Ecto neural progenitor cell (in vitro differentiated cells): Measurements from ENCODE around the gene SBF2.

Source experiments
- DNase-seq: peaks from one replicate; pipeline ENCODE4 v3.0.0-alpha.2; 2018; ENCODE audit warnings: low spot score

Gene SBF2

DNA sequence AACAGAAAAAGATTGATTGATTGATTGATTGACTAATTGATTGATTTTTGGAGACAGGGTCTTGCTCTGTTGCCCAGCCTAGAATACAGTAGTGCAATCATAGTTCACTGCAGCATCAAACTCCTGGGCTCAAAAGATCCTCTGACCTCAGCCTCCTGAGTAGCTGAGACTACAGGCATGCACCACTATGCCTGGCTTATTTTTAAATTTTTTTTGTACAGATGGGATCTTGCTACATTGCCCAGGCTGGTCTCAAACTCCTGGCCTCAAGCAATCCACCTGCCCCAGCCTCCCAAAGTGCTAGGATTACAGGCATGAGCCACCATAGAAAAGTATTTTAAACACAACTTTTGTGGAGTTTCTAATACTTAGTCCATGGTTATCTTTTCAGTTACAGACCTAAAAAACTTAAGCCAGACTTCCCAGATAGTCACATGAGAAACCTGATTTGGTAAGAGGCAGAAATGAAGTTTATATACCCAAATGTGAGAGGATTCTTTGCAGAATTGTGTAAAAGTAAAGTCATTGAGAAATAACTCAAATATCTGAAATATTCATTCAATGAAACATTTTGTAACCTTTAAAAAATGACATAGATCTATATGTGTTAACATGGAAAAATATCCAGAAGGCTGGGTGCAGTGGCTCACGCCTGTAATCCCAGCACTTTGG is 443.7 kb downstream of the SBF2 start:
- no peak for DNase-seq

DNA sequence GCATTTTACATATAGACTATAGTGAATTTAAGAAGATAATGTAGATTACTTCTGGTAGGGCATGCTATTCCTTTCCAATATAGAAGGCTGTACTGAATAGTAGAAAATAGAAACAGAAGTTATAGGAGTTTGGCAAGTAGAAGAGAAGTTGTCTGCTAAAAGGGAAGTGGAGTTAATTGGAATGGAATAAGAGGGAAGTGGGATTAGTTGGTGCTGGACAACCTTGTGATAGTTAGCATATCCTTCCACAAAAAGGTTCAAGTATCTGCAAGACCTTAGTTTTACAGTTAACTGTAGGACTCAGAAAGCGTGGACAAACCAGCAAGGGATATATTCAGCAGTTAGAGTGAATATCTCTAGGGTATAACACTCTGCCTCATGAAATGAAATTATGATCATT is 444.6 kb downstream of the SBF2 start:
- no peak for DNase-seq

DNA sequence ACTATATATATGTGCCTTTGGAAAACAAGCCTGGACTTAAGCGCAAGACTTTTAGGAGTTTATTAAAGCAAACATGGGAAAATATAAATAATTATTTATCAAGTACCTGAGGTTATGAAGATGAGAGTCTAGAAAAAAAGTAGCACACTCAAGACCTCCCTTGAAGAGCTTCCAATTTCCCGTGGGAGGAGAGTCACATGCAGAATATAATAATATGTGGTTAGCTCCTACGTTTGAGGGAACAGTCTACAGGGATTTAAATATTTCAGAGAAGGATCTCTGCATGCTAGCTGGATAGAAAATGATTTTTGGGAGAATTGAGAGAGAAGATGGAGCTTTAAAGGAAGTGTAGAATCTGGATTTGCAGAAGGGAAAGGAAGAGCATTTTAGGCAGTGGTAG is 446.4 kb downstream of the SBF2 start:
- no peak for DNase-seq

DNA sequence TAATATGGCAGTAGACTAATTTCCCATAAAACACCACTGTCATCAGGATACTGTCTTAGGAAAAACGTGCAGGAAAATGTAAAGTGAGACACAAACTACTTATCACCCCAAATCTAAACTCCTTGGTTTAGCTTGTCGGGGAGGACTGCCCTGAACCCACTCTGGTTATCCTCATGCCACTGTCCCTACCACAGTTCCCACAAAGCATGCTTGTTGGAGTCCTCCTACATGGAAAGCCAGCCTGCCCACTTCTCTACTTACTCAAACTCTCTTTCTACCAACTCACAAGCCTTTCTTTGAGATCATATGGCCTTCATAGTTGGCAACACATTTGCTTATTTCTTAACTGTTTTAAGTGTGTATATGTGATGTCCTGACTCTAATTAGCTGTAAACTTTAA is 451.1 kb downstream of the SBF2 start:
- no peak for DNase-seq

DNA sequence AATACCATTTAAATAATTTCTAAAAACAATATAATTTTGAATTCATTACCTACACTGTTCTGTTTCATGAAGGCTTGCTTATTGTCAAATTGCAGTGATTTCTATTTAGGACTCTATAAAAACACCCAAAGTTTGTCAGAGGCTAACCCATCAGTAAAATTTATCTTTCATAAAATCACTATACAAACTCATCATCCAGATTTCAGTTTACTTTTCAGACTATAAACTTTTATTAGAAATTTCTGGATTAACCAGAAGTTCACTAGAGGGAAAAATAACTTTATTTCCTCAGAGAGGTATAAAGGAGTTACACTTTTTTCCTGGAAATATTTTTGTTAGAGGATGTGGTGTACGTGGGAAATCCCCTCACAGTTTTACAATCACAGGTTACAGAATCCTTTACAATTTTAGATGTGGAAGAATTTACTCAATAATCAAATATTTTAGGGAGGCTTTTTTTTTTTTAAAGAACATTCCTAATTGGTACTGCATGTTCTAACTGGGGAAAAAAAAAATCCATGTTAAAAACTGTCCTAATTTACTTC is 453.5 kb downstream of the SBF2 start:
- no peak for DNase-seq

DNA sequence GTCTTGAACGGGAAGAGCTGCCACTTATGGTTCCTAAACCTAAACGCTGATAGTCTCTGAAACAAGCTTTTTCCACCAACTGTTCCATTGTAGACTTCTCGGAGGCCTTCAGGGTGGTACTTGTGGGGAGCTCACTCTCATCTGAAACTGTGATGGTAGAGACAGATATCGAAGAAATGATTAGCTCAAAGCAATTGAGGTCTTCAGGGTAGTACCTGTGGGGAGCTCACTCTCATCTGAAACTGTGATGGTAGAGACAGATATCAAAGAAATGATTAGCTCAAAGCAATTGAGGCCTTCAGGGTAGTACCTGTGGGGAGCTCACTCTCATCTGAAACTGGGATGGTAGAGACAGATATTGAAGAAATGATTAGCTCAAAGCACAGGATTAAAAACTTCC is 454.5 kb downstream of the SBF2 start:
- no peak for DNase-seq

DNA sequence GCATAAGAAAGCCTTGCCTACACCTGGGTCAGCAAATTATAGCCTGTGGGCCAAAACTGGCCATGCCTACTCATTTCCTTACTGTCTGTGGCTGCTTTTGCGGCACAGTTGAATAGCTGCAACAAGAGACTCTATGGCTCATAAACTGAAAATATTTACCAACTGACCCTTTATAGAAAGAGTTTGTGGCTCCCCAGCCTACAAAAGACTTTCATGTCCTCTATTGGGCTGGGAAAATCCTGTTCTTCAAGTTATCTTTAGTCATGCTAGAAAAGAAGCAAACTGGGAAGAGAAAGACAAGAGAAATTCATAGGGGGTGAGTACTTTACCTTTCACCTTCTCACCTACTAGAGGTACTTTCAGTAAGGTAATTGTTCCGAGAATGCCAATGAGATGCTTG is 455.1 kb downstream of the SBF2 start:
- no peak for DNase-seq

DNA sequence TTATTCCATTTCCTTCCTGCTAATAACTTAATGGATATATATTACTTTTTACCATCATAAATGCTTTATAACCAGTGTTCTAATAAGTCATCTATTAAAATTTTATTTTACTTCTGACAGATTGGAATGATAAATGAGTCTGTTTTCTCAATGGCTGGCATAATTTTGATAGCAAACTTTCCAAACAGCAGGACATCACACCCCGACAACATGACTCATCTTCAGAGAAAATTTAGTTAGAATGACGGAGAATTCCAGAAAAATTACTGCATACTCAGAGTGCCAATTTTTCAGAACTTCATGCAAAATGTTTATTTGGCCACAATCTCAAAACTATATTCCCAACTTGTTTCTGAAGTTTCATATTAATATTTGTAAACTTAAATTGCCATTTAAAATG is 455.8 kb downstream of the SBF2 start:
- no peak for DNase-seq

DNA sequence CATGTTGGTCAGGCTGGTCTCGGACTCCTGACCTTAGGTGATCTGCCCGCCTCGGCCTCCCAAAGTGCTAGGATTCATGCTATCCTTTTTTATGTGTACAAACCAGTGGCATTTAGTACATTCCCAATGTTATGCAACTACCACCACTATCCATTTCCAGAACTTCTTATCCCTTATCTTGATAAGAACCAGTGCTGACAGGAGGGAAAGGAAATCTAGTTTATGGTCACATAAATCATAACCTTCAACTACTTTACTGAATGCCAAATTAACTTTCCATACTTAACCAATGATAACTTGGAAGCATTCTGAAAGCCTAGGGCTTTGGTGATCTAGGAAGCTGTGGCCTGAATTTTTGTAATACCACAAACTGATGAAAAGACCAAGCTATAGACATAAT is 459.7 kb downstream of the SBF2 start:
- no peak for DNase-seq

DNA sequence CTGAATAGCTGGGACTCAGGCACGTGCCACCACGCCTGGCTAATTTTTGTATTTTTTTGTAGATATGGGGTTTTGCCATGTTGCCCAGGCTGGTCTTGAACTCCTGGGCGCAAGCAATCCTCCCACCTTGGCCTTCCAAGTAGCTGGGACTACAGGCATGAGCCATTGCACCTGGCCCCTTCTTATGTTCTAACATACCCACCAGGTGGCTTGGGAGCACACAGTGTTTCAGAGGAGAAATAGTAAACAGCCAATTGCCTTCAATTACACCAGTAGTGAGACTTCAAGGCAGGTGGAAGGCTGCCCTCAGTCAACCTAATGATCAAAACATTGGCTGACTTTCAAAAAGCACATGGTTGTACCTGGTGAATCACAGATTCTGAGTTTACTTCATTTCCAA is 462.9 kb downstream of the SBF2 start:
- no peak for DNase-seq

DNA sequence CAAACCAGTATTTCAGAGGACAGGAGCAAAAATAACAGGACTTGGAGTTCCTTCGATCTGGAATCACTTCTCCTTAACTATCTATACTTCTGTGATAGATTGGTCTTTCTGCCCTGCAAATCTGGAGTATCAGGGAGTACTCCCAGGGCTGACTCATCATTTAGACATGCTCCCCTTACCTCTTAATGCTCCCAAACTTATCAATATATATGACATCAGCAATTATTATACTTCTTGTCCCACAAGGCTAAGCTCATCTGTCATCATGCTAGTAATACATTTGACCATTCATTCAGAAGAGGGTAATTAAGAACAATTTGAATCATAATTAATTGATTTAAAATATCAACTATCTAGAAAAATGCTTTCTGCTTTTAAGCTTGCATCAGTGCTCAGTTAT is 466.3 kb downstream of the SBF2 start:
- DNase-seq, result no peak

DNA sequence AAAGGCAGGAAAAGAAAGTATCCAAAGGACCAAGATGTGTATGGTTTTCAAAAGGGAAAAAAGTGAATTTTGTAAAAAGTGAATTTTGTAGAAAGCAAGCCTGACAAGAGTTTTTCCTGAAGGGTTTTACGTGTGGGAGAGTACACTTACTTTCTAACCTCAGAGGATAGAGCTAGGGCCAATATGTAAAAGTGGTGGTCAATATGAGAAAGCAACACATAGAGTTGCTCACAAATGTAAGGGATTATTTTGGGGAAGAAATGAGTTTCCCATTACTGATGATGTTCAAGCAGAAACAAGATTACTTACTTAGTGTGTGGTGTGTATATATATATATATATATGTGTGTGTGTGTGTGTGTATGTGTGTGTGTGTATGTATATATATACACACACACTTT is 467.6 kb downstream of the SBF2 start:
- DNase-seq, result no peak

DNA sequence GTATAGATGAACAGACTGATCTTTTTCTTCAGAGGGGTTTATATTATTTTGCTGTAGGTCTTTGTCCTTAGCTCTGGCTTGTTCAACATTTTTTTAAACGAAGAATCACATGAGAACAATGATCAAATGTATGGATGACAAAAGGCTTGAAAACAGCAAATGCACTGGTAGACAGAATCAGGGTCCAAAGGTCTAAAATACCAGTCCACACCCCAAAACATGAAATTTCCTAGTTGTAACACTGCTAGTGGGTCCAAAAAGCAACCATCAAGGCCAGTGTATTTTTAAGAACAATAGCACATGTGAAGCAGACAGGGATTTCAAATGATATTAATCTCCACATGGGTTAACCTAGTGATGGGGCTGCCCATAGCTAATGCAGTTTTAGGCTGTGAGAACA is 468.1 kb downstream of the SBF2 start:
- no peak for DNase-seq

DNA sequence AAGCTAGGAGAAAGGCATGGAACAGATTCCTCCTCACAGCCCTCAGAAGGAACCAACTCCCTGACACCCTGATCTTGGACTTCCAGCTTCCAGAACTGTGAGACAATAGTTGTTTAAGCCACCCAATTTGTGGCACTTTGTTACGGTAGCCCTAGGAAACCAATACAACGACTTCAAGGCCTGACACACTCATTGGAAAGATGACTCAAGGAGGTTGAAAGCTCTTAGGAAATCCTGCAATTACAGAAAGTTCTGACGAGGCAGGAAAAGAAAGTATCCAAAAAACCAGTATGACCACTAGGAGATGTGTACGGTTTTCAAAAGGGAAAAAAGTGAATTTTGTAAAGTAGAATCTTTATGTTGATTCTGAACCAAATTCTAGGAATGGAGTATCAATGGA is 468.7 kb downstream of the SBF2 start:
- no peak for DNase-seq

DNA sequence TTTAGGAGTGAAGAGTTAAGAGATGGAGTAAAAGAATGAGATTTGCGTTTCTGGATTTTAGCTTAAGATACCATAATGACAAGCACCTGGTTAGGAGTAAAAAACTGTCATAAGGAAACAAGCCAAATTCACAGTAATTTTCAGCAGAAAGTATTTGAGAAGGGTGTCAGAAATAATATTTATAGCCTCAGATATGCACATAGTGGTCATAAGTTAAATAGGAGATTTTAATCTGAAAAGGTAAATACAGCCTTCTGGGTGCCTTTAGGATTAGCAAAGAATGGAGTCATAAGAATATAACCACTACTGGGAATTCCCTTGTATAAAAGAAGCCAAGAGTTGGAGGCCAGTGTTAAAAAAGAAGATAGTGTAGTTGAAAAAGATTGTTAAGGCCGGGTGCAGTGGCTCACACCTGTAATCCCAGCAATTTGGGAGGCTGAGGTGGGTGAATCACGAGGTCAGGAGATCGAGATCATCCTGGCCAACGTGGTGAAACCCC is 470.1 kb downstream of the SBF2 start:
- DNase-seq, result no peak

DNA sequence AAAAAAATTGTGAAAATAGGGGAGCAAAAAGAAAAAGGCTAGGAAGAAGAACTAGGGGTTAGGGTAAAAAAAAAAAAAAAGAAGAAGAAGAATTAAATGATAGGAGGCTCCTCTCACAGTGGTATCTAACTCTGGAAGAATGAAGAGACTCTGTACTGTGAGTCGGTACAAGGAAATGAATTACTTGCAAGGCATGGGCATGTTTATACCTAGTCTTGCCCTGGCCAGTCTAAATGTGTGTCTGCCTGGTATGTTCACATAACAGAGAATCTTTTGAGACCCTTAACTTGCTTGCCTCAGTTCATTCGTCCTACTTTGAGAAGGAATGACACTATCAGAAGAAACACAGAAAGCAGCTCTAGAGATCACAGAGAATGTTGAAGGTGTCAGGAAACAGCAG is 470.6 kb downstream of the SBF2 start:
- DNase-seq, result no peak

DNA sequence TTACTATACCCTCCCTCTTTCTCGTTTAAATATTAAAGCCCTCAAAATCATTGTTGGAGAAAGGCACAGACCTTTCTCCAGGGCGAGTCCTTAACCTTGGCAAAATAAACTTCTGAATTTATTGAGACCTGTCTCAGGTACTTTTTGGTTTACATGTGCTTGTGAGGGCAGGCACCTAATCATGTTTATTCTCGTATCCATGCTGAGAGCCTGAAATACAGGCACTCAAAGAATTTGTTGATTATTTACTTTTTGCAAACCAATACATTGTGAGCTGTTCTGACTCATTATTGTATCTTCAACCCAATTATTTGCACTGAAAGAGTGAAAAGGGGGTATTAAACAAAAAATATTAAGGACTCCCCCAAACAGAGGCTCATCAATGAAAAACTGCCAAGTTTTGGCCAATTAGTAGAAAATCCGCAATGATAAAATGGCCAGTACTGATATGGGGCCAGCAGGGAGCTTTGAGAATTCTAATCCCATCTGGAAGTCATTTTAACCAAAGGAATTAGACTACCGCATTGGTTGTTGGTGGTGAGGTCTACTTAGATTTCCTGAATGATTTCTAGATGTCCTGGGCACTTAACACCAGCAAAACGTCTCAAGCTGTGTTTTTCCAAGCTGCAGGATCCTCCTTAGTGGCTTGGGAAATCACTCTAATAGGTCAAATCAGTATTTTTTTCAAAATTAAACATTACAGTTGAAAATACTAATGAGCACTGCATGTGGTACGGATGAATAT is 472.8 kb downstream of the SBF2 start:
- DNase-seq, result no peak

DNA sequence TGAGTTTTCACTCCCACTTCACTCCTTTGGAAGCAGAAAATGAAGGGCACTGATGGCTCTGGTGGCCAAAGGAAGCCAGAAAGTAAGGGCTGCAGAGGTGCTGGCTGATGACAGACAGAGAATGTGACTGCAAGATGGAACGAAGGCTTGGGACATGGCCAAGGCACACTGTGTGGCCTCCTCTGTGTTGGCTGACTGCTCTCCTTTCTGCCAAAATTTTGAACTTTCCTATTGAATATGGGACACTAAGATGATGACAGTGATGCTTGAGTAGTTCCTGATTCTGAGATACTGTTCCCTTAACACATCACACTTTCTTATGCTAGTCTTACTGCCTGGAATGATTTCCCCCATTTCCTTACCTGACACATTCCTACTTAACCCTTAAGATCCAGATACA is 473.8 kb downstream of the SBF2 start:
- DNase-seq, result no peak

DNA sequence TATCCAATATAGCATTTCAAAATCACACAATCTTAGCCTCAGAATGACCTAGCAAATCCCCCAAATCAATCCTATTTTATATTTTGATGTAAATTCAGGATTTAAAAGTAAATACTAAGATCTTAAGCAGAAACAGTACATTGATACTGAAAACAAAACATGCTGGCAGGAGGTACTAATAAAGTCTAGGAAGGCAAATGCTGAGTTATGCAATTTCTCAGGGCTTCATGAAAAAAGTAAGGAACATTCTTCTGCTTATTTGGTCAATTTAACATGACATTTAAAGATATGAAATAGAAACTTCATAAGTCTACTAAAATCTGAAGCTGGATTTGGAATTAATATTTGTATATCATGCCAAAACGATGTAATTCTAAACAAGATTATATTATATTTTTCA is 476.8 kb downstream of the SBF2 start:
- no peak for DNase-seq

DNA sequence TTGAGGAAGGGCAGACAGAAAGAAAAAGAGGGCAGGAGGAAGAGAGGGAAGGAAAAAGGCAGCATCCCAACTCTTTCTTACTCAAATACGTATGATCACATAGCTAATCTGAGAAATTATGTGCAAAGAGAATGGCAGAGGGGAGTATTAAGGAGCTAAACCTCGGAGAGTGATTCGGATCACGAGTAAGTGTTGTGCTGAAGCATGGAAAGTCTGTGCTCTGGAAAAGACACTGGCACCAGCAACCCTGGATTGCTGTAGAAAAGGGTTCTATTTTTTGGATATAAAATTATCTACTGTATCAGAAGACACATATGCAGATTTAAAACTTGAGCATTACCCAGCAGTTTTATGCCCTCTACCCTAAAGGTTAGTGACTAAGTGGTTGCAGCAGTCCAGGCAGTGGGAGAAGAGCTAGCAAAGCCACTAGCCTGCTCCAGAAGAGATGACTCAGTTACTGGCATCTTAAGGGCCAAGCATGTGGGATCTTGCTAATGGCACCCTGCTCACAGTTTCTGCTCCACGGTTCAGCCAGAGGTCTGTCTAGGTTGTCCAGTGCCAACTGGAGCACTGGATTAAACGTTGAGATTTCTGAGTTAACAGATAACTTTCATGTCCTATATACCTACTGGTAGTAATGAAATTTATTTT is 478.4 kb downstream of the SBF2 start:
- DNase-seq, result no peak

DNA sequence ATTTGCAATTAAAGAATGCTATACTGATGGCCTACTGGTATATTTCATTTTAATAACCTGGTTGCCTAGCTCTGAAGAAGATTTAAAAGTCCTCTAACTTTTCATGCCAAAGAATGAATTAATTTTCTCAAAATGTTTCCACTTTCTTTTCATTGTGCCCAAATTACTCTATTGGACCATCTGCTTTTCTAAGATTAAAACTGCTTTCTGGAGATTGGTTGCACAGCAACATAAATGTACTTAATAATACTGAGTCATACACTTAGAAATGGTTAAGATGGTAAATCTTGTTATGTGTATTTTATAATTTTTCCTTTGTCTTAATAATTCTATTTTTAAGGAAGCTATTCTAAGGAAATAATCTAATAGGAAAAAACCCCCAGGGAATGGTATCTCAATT is 479.9 kb downstream of the SBF2 start:
- DNase-seq, result no peak

DNA sequence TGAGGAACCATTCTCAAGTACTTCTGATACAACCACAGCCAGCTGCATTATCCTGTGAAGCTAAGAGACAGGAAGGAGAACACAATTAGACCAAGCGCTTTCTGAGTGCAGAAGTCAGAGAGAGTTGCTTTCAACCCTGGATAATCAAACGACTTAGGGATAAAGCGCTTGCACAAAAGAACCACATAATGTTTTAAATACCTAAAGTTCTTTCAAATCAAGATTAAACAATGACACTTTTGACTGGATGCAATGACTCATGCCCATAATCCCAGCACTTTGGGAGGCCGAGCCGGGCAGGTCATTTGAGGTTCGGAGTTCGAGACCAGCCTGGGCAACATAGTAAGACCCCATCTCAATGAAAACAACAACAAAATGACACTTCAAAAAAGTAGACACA is 485.1 kb downstream of the SBF2 start:
- DNase-seq, result no peak
